HUES6 (cell line): ENCODE results near the gene VSX2.

Experiments used
- H3K27ac ChIP-seq: 2 replicates; pipeline ENCODE4 v1.7.0; 2013; ENCODE audit warnings: low read depth, mild to moderate bottlenecking, low read length, inconsistent platforms
- H3K27me3 ChIP-seq: 2 replicates; pipeline ENCODE4 v1.6.1; 2013; ENCODE audit warnings: low read length; ENCODE audit not compliant: control insufficient read depth, insufficient read depth
- H3K36me3 ChIP-seq: 2 replicates; pipeline ENCODE4 v1.6.1; 2013; ENCODE audit warnings: low read length; ENCODE audit not compliant: control insufficient read depth, insufficient read depth
- H3K4me1 ChIP-seq: 2 replicates; pipeline ENCODE4 v1.6.1; 2013; ENCODE audit warnings: low read length; ENCODE audit not compliant: control insufficient read depth, insufficient read depth
- H3K4me3 ChIP-seq: 2 replicates; pipeline ENCODE4 v1.5.1; 2013; ENCODE audit warnings: low read depth, low read length
- H3K9ac ChIP-seq: one replicate; pipeline ENCODE4 v1.6.1; 2013; ENCODE audit warnings: mild to moderate bottlenecking, low read length
- H3K9me3 ChIP-seq: 2 replicates; pipeline ENCODE4 v1.6.1; 2013; ENCODE audit warnings: low read depth, low read length; ENCODE audit not compliant: control insufficient read depth, insufficient read depth

The VSX2 gene

GRCh38 chr14:74308695-74309094 lies 69.4 kb downstream of the VSX2 start:
- Histone ChIP-seq H3K9me3 (no peaks in the 10 kb centered on the region), H3K27me3 (no peaks in the 10 kb centered on the region), H3K36me3 (no peaks in the 10 kb centered on the region), H3K27ac (no peak overlapping the region), H3K4me3 (no peak overlapping the region), H3K9ac (no peak overlapping the region), H3K4me1 (no peaks in the 10 kb centered on the region)

DNA sequence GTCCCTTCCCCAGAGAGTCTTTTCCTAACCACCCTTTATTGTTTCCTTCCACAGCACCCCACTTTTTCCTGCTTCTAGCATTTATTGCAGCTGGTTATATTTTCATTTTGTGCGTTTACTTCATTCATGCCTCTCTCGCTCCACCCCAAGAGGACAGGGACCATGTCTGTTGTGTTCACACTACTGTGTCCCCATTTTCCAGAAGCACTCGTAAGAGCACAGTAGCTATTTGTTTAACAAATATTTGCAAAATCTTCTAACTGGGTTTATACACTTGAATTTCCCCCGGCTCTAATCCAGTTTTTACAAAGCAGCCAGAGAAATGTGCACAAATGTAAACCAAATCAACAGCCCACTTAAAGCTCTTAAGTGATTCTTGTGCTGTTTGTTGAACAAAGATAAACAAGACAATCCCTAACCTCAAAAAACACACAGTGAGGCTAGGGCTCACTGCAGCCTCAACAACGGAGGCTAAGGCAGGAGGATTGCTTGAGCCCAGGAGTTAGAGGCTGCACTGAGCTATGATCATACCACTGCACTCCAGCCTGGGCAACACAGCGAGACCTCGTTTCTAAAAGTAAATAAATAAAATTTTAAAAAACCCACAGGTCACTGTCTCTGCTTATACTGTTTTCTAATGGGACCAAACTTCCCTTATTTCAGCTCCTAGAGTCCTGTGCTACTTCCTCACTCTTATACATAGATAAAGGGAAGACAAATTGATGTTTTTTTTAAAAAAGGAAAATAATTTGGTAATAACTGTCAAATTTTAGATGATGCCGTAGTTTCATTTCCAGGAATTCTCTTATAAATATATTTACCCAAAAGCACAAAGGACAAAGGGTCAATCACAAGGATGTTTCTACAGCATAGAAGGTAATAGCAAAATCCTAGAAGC lies 70.1 kb downstream of the VSX2 start:
- no peaks in the 10 kb centered on the region for H3K27me3 ChIP-seq

GRCh38 chr14:74312161-74312560 lies 72.9 kb downstream of the VSX2 start:
- H3K4me1 ChIP-seq = no peaks in the 10 kb centered on the region
- H3K36me3 ChIP-seq = no peaks in the 10 kb centered on the region
- no peak overlapping the region for H3K4me3 ChIP-seq
- H3K9ac ChIP-seq = no peak overlapping the region
- H3K27ac ChIP-seq = no peak overlapping the region
- no peaks in the 10 kb centered on the region for H3K27me3 ChIP-seq
- no peaks in the 10 kb centered on the region for H3K9me3 ChIP-seq

More for the DNA sequence above, 70.1 kb downstream of the VSX2 start:
- no peak overlapping the region for H3K4me3 ChIP-seq
- no peaks in the 10 kb centered on the region for H3K36me3 ChIP-seq
- H3K9me3 ChIP-seq = no peaks in the 10 kb centered on the region
- H3K27ac ChIP-seq = no peak overlapping the region
- H3K4me1 ChIP-seq = no peaks in the 10 kb centered on the region
- no peak overlapping the region for H3K9ac ChIP-seq
